ENCODE measurements around the gene UBE2L3. TPM values are rescaled to one million over a fixed set of nuclear protein-coding genes. Genes with fewer than 3 reads are reported as not detected.

UBE2L3 gene
- polyA plus RNA-seq, 1 of the 3 experiments (the other 2 are of a cell fraction), result 41.2 TPM

DNA sequence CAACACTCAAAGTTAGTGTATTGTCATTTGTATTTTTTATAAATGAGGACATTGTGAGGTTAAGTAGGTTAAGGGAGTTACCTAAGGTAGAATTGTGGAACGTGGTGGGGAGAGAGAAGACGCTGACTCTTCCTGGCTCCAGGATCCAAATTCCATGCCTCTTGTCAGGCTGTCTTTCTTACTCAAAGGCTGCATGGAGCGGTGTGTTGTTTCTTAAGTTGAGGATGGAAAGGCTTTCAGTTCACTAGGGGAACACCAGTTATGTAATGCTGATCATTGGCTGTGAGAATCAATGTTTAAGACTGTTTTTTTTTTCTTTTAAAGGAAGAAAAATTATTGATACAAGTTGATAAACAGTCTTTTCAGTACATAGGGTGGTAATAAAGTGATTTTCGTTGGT, 2.9 kb downstream of the UBE2L3 start (continued):
- TF ChIP-seq RXRA (IDR thresholded peaks at IDR 0.05; ENCODE audit: borderline replicate concordance, low read depth) (no peak), CHD2 (IDR thresholded peaks at IDR 0.05; ENCODE audit: low read length, partially characterized antibody) (no peak), TAF1 (IDR thresholded peaks at IDR 0.05; ENCODE audit: borderline replicate concordance, low read depth, low read length) (no peak), NRF1 (IDR thresholded peaks at IDR 0.05; ENCODE audit: low read depth, low read length) (no peak), ELF1 (IDR thresholded peaks at IDR 0.05) (no peak), FOXM1 (IDR thresholded peaks at IDR 0.05; ENCODE audit: low read depth) (no peak)

DNA sequence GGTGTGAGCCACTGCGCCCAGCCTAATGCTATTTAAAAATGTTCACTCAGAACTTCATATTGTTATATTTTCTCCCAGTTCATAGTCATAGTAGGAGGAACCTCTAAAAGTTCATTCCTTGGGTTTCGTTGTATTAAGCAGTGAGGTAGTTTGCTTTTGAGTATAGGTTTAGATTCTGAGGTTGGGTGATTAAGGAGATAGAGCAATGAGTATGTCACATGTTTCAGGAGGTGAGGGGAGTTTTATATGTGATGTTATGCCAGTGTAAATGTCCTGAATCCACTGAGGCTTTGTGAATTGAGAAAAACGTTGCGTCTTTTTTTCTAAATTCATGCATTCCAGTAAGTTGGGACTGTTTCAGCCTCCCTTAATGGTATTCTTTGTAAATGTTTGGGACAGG, 4.2 kb downstream of the UBE2L3 start:
- 96% methylated on average over 4 of the region's 4 CpGs for WGBS (ENCODE audit: low lambda C conversion rate)
- TF ChIP-seq TCF12 (IDR thresholded peaks at IDR 0.05) (no peak), POLR2AphosphoS5 (IDR thresholded peaks at IDR 0.05; ENCODE audit: low read depth, low read length) (no peak), EP300 (IDR thresholded peaks at IDR 0.05; ENCODE audit: borderline replicate concordance in 1 of 2, low read depth in 1 of 2, low read length in 1 of 2) (no peak), RCOR1 (IDR thresholded peaks at IDR 0.05; ENCODE audit: low read length) (no peak), FOXM1 (IDR thresholded peaks at IDR 0.05; ENCODE audit: low read depth) (no peak), RXRA (IDR thresholded peaks at IDR 0.05; ENCODE audit: borderline replicate concordance, low read depth) (no peak)
- TF ChIP-seq, protein P1, sequence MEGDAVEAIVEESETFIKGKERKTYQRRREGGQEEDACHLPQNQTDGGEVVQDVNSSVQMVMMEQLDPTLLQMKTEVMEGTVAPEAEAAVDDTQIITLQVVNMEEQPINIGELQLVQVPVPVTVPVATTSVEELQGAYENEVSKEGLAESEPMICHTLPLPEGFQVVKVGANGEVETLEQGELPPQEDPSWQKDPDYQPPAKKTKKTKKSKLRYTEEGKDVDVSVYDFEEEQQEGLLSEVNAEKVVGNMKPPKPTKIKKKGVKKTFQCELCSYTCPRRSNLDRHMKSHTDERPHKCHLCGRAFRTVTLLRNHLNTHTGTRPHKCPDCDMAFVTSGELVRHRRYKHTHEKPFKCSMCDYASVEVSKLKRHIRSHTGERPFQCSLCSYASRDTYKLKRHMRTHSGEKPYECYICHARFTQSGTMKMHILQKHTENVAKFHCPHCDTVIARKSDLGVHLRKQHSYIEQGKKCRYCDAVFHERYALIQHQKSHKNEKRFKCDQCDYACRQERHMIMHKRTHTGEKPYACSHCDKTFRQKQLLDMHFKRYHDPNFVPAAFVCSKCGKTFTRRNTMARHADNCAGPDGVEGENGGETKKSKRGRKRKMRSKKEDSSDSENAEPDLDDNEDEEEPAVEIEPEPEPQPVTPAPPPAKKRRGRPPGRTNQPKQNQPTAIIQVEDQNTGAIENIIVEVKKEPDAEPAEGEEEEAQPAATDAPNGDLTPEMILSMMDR (IDR thresholded peaks at IDR 0.05), result no peak
- TF ChIP-seq, protein P2, sequence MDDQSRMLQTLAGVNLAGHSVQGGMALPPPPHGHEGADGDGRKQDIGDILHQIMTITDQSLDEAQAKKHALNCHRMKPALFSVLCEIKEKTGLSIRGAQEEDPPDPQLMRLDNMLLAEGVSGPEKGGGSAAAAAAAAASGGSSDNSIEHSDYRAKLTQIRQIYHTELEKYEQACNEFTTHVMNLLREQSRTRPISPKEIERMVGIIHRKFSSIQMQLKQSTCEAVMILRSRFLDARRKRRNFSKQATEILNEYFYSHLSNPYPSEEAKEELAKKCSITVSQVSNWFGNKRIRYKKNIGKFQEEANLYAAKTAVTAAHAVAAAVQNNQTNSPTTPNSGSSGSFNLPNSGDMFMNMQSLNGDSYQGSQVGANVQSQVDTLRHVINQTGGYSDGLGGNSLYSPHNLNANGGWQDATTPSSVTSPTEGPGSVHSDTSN (IDR thresholded peaks at IDR 0.05), result no peak
- TF ChIP-seq, protein P3, sequence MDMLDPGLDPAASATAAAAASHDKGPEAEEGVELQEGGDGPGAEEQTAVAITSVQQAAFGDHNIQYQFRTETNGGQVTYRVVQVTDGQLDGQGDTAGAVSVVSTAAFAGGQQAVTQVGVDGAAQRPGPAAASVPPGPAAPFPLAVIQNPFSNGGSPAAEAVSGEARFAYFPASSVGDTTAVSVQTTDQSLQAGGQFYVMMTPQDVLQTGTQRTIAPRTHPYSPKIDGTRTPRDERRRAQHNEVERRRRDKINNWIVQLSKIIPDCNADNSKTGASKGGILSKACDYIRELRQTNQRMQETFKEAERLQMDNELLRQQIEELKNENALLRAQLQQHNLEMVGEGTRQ (IDR thresholded peaks at IDR 0.05; ENCODE audit: borderline replicate concordance, low read depth, low read length), result no peak
- TF ChIP-seq, protein P4, sequence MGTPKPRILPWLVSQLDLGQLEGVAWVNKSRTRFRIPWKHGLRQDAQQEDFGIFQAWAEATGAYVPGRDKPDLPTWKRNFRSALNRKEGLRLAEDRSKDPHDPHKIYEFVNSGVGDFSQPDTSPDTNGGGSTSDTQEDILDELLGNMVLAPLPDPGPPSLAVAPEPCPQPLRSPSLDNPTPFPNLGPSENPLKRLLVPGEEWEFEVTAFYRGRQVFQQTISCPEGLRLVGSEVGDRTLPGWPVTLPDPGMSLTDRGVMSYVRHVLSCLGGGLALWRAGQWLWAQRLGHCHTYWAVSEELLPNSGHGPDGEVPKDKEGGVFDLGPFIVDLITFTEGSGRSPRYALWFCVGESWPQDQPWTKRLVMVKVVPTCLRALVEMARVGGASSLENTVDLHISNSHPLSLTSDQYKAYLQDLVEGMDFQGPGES (IDR thresholded peaks at IDR 0.05; ENCODE audit: low read depth, low read length), result no peak
- H4K20me1 ChIP-seq (ENCODE audit: insufficient read depth), result peaks cover 86% of the 10 kb centered on the region
- H3K9me3 ChIP-seq, result no peaks in the 10 kb centered on the region
- no peak overlapping the region for H3K4me3 ChIP-seq (ENCODE audit: low read depth in 2 of 2, low read length in 1 of 2)
- no peaks in the 10 kb centered on the region for H3F3A ChIP-seq (replicated peaks; ENCODE audit: insufficient read depth)
- no peaks in the 10 kb centered on the region for H3K9me2 ChIP-seq
- ChIA-PET CTCF (no interaction called here), POLR2A (no interaction called here)
- no peak overlapping the region for H3K9ac ChIP-seq
- no peak overlapping the region for H2AFZ ChIP-seq (ENCODE audit: low read depth)
- no peak overlapping the region for H3K27ac ChIP-seq (ENCODE audit: low read depth in 2 of 2, low read length in 1 of 2)
- no peak for DNase-seq
- H3K27me3 ChIP-seq (ENCODE audit: insufficient read depth), result no peaks in the 10 kb centered on the region
- H3K79me2 ChIP-seq (ENCODE audit: insufficient read depth), result peaks cover 94% of the 10 kb centered on the region
- no peak overlapping the region for H3K4me2 ChIP-seq
- H3K4me1 ChIP-seq (ENCODE audit: control insufficient read depth in 1 of 2, insufficient read depth in 2 of 2, low read depth in 1 of 2, low read length in 1 of 2), result peaks cover 15 to 16% of the 10 kb centered on the region in 2 experiments; a peak in 3 of 4 replicates
- peaks cover 0 to 6% of the 10 kb centered on the region in 2 experiments for H3K36me3 ChIP-seq (replicated peaks in 1 of 2; ENCODE audit: control insufficient read depth in 1 of 2, insufficient read depth in 2 of 2, low read length in 1 of 2)
